Endometrium (tissue), 2 donors: ENCODE data around the gene DLK1.

Source experiments
- FAIRE-seq: peaks from 2 replicates; lab custom pipeline; 2012; peaks lifted over from hg19 to GRCh38; lab: Jason Lieb, UNC
- donor health status: control.
- donor health status: control.

DLK1 gene

DNA sequence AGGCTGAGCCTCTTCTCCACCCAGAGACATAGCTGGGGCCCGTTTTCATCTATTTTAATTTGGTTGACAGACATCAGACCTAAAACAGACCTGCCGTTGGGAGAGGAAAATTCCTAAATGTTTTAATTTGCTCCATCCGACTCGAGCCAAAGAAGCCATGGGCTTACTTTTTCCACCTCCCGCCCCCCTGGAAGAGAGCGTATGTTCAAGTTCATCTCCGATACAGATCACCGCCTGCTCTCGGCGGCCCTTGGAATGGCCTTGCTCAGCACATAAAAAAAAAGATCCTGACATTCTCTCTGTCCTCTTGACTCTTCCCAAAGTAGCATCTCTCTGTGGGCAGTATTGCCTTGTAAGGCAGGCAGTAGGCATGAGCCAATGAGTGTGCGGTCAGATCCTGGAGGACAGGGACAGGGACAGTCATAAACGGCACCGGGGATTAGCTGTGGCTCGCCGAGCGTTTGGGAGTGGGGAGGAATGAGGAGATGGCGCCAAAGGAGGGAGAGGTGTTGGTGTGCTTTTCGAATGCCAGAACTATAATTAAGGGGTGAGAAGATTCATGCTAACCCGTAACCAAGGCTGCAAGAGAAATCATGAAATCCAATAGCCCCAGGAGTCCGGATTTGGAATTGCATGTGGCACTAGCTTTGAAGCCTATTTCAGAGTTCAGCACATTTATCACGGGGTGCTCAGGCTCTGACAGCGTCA lies 51.3 kb downstream of the DLK1 start:
- FAIRE-seq = no peak

DNA sequence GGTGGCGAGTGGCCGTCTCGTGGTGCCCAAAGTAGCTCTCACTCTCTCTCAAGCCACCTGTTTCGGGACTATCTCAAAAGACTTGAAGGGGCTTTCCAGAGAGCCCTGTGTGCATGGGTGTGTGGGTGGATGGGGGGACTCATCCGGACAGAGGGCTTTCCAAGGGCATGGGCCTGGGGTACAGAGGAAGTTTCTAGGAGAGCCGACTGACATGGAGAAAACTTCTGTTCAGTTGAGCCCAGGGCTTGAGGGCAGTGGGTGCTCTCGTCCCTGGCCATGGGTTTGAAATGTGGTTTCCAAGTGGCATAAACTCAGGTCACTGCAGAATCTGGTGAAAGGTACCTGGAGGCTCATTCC lies 51.8 kb downstream of the DLK1 start:
- FAIRE-seq = no peak

DNA sequence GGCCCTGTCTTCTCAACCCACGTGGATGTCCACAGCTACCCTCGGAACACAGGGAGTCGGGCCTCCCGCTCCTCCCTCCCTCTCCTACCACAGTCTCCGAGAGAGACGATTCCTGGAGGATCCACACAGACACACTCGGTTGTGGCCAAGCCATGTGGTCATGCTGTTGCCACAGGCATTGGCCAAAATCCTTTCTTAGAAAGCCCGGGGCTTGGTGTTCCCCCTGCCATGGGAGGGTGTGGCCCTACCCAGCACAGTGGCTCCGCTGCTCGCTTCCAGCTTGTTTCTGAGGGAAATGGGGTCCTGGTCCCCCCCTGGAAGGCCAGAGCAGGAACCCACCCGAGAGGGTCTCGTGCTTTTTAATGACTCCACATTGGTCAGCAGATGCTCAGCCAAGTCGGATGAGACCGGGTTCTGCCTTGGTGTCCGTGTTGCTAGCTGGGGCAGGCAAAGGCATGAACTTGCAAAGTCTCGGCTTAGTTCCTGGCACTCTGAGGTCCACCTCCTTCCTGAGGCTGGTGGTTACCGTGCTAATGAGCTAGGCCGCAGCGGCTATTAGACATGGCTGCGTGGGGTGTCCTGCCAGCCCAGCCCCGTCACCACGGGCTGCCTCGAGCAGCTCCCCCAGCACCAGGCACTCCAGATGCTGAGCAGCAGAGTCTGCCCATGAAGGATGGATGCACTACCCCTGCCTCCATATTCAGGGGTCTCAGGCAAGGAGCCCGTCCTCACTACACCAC lies 52.4 kb downstream of the DLK1 start:
- FAIRE-seq = no peak

DNA sequence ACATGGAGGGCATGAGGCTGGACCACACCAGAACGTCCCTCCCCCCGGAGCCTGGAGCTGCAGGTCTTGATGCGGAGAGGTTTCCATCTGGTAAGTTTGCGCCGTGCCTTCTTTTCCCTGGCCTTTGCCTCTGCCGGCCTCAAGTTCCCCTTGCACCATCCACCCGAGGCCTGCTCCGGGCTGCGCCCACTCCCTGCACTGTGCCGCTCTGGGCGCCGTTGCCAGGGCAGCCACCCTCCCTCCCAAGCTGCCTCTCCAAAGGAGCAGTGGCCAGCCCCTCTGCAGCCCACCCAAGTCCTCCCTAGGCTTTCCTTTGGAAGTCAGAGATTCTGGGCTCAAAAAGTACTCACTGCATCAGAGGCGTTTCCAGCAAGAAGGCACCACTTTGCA lies 53.0 kb downstream of the DLK1 start:
- no peak for FAIRE-seq

DNA sequence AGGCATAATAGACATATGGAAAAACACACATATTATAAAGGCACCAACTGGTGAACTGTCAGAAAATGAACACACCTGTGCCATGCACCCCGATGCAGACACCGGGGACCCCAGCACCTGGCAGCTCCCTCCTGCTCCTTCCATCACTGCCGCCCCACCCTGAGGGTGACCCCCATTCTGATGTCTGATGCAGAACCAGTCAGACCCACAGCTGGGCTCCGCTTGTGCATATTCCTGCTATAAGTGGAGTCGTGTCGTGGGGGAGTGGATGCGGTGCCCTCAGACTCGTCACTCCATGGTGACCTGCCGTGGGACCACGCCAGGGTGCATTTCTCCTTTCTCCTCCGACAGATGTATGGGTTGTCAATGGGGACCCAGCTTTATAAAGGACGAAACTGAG lies 53.6 kb downstream of the DLK1 start:
- FAIRE-seq = no peak

DNA sequence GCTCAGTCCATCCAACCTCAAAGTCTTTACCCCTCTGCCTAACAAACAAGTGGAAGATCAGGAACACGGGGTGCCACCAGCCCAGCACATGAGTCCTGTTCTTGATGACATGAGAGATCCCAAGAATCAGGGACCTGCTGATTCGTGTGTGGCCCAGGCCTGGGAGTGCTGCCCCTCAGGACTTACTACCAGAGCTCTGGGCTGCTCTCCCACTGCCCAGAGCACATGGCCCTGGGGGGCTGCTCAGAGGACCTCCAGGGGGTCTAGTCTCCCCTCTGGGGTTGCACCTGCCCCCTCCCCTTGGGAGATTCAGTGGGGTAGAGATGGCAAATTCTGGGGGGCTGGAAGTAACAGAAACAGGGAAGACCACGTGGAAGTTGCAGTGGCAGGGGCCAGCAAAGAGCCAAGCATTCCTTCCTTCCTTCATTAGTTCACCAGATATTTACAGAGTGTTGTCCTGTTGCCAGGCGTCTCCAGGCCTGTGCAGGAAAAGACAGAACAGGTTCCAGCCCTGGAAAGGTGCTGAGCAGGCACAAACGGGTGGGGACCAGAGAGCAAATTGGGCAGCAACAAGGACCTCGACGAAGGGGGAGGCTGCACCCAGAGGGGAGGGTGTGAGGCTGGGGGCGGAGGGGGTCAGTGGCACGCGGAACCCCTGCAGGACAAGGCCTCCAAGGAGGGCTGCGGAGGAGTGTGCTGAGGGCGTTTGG lies 54.1 kb downstream of the DLK1 start:
- no peak for FAIRE-seq

DNA sequence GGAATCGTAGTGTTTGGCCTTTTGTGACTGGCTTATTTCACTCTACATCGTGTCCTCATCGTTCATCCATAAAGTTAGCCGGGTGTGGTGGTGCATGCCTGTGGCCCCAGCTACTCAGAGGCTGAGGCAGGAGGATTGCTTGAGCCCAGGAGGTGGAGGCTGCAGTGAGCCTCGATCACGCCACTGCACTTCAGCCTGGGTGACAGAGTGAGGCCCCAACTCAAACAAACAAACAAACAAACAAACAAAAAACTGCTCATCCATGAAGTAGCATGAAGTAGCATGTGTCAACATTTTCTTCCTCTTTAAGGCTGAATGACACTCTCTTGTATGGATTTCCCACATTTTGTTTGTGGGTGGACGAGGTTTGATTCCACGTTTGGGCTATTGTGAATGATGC lies 55.3 kb downstream of the DLK1 start:
- no peak for FAIRE-seq

DNA sequence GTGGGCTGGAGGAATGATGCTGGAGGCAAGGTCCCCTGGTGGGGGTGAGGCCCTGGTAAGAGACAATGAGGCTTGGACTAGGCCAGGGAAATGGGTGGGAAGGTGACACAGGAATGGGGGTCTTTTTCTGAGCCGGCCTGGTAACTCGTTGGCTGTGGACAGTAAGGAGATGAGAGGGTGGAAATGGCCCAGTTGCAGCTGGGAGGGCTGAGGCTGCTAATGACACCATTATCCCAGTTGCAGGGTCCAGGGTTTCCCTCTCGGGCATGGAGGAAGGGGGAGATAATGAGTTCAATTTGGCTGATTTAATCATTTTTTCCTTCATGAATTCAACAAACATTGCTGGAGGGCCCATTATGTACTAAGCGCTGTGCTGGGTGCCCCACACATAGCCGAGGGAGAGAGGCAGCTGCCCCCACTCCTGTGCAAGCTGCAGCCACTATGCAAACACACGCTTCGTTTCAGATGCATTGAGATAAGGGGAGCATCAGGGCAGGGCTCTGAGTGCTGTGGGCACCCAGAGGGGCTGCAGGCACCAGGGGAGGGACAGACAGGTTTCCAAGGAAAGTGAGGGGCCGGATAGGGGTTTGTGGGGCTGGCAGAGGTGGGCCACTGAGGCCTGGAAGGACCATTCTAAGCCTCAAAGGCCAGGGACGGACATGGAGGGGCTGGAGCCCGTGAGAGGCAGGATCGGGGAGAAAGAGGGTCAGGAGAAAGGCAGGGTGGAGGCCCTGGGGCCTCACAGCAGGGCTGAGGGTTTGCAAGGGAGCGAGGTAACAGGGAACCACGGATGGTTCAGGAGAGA lies 56.0 kb downstream of the DLK1 start:
- FAIRE-seq = no peak

DNA sequence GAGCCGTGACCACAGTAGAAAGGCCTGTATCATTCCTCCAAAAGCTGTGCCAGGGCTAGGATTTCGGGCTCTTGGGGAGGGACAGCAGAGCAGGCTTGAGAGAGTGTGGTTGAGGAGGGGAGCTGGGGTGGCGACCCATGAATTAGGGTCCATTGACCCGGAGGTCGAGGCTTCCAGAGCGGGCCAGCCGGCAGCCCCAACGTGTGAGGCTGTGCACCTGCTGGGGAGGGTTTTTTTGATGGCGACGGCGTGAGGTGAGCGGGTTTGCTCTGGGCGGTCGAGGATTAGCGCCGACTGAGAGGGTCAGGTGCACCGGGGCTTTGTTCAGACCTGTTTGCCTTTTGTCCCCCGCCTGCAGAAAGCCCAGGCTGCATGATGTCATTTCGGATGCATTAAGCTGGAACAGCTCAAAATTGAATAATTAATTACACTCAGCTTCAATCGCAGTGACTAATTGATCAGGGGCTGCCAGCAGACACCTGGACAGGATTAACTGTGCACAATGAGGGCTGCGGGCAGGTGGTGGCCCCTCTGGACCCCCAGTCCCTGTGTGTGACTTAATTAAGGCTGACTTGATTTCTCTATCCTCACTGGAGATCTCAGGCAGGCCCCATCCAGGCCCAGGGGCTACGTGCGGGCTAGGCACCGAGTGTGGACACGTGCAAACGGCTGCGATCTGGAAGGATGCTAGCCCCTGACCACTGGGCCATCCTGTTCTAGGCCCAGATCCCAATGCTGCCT lies 57.1 kb downstream of the DLK1 start:
- no peak for FAIRE-seq

DNA sequence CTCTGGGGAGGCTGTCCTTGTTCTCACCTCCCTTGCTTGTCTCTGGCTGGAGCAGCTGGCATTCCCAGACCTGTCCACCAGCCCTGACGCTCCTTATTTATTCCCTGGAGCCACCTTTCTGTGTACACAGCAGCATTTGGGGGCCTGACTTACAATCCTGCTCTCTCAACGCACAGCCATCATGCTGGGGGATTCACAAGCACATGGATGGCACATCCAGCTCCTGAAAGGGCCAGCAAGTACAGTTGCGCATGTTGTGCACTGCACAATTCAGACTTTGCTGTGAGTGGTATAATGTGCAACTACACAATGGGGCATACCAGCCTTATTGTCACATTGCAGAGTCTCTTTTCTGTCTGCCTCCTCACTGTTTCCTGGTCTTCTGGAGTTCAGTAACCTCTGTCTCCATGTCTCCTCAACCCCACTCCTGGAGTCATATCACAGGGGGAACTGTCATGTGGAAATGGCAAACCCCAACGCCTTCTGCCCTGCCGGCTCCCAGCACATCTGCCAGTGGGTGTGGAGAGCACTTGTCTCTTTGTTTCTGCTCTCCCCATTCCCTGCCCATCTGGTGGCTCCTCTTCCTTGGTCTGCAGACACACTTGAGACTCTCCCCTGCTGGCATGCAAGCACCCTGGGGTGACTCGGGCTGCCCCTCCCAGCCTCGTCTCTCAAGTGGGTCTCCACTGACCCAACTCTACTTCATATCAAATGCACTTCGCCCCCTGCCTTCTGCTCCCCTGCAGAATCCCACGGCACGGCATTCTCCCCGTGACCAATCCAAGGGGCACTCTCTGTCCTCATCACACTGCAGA lies 58.0 kb downstream of the DLK1 start:
- FAIRE-seq = no peak

DNA sequence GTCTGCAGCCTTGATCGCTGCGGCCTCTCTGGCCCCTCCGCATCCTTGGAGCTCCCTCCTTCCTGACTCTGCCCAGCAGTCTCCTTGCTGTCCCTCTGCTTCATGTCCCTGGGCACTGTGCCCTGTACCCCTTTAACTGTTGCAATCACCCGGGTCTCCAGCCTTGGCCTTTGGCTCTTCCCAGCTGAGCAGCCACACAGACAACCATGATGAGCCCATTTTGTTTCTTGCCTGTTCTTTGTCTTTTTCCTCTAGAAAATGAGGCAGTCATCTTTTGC lies 58.6 kb downstream of the DLK1 start:
- FAIRE-seq = no peak

DNA sequence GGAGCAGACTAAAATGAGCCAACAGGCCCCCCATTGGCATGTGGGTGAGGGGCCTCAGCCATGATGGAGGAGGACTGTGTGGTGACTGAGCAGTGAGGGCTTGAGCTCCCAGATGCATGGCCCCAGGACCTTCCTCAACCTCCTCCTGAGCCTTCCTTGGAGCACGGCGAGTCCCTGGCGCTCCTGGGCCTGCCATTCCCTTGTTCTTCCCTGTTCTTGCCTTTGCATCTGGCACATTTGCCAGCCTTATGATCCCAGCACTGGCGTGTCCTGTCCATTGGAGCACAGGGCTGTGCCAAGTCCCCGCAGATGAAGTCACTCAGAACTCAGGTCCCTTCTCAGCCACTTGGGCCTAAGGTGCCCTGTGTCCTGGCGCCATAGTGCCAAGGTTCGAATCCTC lies 58.9 kb downstream of the DLK1 start:
- FAIRE-seq = no peak

DNA sequence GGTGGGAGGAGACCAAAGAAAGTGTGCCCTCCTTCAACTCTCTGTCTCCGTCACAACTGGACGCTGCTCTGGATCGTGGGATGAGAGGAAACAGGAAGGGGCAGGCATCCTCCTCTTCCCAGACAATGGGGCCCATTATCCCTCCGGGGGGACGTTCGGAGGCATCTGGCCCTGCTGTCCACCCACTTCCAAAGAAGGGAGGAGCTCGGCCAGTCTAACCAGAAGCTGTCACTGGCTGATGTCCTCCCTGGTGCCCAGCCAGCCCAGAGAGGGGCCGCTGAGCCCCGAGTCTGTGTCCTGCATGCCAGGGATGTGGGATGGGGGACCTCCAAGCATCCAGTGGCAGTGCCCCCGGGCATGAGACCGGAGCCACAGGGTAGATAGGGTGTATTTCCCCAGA lies 59.4 kb downstream of the DLK1 start:
- no peak for FAIRE-seq

DNA sequence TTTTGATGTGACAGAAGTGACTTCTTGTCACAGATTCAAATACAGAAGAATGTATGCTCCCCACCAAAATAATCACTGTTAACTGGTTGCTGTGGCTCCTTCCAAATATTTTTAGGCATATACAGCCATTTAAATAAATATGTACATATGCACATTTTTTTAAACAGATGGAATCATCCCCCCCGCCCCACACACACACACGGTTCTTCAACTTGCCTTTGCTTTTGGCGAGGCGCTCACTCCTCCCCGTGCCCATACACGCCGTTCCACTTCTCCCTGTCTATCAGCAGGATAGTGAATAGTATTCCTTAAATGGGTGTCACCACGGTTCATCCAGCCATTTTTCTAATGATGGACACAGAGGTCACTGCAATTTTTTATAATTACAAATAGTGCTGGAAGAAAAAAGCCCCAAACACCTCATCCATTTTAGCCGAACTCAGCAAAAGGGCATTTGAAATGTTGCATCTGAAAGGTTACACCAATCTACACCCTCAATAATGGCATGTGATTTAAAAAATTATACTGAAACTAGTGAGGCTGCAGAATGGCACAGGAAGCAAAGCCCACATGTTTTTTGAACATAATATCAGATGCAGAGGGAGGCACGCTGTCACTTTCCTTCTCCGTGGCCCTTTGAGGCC lies 60.0 kb downstream of the DLK1 start:
- FAIRE-seq = no peak

DNA sequence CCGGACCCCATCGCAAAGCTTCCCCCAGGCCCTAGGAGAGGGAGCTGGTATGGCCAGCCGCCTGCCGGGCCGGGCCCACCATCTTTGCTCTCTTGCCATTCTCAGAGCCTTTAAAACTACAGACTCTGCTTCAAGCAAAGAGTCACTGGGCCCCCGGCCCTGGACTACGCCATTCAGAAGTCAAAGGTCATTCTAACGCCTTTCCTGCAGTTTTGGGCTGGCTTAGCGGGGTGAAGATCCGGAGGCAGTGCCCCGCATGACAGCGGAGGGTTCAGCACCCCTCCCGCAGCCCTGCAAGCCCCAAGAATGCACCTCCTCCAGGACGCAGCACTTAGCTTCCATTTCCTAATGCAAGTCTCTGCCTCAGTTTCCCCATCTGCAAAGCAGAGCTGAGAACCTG lies 61.0 kb downstream of the DLK1 start:
- FAIRE-seq = no peak
